ENCODE measurements around the gene BABAM1.

The BABAM1 gene

DNA sequence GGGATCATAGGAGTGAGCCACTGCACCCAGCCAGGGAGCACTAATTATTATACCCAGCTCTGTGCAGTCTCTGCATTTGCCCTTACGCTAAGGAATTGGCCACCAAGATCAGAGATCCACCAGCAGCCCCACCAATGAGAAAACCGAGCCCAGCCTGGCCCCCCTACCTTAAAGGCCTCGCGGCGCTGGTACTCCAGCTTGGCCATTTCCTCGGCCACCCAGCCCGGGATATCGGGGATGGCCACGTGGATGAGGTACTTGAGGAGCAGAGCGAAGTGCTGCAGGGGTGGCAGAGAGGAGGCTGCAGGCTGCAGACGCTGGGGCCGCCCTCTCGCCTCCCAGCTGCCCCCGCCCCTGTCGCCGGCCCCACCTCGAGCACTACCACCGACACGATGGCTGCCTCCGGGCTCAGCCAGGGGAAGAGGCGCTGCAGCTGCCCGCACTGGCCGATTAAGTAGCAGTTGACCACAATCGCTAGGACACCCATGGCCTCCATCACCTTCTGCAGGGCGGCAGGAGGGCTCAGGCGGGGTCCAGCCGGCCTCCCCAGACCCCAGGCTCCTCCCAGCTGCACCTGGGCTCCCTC, 59.9 kb downstream of the BABAM1 start:
- TF ChIP-seq, protein P1, sequence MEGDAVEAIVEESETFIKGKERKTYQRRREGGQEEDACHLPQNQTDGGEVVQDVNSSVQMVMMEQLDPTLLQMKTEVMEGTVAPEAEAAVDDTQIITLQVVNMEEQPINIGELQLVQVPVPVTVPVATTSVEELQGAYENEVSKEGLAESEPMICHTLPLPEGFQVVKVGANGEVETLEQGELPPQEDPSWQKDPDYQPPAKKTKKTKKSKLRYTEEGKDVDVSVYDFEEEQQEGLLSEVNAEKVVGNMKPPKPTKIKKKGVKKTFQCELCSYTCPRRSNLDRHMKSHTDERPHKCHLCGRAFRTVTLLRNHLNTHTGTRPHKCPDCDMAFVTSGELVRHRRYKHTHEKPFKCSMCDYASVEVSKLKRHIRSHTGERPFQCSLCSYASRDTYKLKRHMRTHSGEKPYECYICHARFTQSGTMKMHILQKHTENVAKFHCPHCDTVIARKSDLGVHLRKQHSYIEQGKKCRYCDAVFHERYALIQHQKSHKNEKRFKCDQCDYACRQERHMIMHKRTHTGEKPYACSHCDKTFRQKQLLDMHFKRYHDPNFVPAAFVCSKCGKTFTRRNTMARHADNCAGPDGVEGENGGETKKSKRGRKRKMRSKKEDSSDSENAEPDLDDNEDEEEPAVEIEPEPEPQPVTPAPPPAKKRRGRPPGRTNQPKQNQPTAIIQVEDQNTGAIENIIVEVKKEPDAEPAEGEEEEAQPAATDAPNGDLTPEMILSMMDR (IDR thresholded peaks at IDR 0.05; ENCODE audit: low read depth, low read length, missing control alignments), result no peak
- no peak overlapping the region for H3K4me3 ChIP-seq (replicated peaks; ENCODE audit: low read depth, low read length)
- no peak for DNase-seq (ENCODE audit: extremely low read depth, low read depth)

GRCh38 chr19:17327654-17328516, 60.6 kb downstream of the BABAM1 start:
- H3K4me3 ChIP-seq (replicated peaks; ENCODE audit: low read depth, low read length), result no peak overlapping the region

More at GRCh38 chr19:17327654-17328516, 60.6 kb downstream of the BABAM1 start:
- TF ChIP-seq, protein P1 (IDR thresholded peaks at IDR 0.05; ENCODE audit: low read depth, low read length, missing control alignments), result no peak
- DNase-seq (ENCODE audit: extremely low read depth, low read depth), result no peak
